ENCODE data around the gene GPSM1.
A peak's percentile ranks its signal among the peaks of the same experiment; 100 is the strongest.

GPSM1 gene

DNA sequence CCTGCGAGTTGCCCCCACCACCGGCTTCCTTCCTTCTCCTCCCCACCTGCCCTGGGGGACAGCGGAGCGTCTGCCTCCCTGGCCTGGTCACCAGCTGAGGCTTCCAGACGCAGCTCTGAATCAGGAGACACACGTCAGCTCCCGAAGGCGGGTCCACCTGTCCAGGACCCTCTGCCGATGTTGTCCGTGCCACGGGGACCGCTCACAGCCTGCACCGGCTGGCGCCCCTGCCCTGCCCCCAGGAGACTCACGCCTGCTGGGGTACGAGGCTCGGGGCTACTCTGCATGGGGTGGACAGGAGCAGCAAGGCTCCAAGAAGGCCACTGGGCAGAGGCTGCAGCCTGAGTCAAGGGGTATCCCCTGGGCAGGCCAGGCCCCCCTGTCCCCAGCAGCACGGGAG is 21.5 kb upstream of the GPSM1 start:
- DNase-seq, result no peak

DNA sequence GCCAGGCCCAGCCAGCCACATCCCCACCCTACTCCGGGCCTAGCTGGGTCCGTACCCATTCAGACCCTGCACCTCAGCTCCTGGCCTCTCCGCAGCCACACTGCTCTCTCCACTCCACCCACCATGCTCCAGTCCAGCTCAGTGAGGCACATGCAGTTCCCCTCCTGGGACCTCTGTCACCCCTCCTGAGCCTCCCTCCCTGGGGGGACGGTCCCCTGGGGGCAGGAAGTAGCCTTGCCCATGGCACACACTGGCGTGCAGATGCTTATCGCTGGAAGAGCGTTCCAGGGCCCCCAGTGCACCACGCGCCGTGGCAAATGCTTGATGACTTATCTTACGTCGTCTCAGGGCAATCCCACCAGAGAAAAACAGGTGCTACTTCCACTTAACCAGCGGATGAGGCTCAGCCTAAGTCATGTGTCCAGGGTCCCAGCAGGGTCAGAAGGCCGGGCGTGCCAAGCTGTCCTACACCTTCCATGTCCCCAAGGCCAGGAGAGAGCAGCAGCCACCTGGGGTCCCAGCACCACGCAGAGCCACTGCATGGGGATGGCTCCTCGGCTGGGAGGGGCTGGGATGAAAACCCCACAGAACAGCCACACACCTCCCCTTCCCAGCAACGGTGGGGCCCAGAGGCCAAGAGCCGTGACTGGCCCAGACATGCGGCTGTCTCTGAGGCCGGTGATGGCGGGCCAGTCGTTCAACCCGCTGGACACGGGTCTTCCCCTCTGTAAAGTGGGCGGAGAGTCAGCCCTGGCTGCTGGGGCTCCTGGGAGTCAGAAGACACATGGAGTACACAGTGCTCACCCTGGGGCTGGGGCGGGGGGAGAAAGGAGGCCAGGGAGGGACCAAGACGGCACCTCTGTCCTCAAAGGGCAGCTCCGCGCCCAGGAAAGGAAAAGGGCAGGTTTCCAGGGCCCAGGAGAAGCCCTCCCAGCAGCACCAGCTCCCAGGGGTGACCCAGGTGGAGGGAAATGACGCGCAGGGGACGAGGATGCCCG is 20.8 kb upstream of the GPSM1 start:
- DNase-seq, result no peak

DNA sequence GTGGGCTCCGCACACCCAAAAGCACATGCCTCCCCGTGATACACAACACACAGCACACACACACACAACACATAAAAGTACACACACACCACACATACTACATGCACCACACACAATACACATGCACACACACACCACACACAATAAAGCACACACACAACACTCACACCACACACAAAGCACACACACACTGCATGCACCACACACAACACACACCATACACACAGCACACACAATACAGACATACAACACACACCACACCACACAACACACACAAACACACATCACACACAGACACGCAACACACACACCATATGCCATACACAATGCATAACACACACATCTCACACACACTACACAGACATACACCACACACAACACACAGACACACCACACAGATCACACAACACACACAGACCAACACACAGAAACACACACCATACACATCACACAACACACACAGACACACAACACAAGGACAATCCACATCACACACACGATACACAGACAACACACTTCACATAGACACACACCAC is 20.1 kb upstream of the GPSM1 start:
- DNase-seq, result no peak

GRCh38 chr9:136308006-136308701 is 19.2 kb upstream of the GPSM1 start:
- DNase-seq, result no peak

DNA sequence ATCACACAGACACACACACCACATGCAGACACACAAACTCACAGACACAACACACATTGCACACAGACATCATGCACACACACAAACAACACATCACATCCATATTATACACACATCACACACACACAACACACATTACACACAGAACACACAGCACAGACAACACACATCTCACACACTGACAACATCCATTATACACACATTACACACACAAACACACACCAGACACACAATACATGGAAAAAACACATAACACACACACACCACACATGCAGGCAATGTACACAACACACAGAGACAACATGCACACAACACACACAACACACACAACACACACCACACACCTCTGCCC is 18.7 kb upstream of the GPSM1 start:
- no peak for DNase-seq

DNA sequence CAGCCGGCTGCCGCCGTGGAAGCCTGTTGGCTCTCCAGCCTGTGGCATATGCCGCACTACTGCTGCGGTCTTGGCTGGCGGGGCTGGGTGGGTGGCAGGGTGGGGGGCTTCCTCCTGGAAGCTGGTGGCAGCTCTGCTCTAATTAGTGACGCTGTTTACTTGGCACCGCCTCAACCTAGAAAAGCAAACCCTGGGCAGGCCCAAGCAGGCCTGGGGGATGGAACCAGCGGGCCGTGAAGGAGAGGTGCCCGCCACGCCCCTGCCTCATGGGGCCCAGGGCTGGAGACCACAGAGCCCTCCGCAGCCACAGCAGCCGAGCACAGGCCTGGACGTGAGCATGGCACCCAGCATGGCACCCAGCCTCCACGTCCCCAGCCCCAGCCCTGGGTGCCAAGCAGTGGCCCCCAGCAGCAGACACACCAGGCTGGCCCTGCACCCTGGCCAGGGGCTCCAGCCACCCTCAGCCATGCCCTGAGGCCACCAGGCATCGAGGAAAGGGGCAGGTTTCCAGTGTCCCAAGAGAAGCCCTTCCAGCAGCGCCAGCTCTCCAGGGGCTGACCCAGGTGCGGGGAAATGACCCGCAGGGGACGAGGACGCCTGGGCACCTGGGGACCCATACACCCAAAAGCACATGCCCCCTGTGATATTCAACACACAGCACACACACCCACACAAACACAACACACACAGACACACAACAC is 18.1 kb upstream of the GPSM1 start:
- DNase-seq, result peak; percentile 91

- no peak for DNase-seq
Observed at GRCh38 chr9:136309806-136310220, 17.5 kb upstream of the GPSM1 start.

DNA sequence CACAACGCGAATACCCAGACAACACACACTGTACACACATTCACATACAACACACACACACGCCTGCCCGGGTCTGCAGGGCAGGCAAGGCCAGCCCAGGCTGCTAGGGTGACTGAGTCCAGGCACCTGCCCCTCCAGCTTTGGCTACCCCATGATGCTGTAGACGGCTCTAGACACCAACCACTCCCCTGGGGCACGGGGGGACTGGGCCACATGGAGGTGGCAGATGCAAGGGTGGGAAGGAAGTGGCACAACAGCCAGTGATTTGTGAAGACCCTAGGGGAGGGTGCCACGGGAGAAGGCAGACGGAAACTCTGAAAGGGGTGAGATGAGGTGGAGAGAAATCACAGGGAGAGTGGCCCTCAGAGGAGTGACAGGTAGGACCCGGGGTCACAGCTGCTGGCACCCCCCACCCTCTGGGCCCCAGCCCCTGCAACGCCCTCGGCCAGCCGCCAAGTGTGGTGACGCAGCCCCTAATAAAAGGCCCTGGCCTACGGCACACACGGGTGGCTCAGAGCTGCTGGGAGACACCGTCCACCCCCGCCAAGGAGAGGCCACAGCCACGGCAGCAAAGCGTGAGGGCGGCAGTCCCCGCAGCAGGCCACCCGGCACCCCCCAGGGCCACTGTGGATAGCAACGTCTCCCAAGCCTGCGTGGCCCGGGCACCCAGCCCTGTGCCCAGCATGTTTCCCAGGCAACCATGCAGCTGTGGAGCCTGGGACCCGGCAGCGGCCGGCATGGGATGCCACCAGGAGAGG is 16.9 kb upstream of the GPSM1 start:
- no peak for DNase-seq

DNA sequence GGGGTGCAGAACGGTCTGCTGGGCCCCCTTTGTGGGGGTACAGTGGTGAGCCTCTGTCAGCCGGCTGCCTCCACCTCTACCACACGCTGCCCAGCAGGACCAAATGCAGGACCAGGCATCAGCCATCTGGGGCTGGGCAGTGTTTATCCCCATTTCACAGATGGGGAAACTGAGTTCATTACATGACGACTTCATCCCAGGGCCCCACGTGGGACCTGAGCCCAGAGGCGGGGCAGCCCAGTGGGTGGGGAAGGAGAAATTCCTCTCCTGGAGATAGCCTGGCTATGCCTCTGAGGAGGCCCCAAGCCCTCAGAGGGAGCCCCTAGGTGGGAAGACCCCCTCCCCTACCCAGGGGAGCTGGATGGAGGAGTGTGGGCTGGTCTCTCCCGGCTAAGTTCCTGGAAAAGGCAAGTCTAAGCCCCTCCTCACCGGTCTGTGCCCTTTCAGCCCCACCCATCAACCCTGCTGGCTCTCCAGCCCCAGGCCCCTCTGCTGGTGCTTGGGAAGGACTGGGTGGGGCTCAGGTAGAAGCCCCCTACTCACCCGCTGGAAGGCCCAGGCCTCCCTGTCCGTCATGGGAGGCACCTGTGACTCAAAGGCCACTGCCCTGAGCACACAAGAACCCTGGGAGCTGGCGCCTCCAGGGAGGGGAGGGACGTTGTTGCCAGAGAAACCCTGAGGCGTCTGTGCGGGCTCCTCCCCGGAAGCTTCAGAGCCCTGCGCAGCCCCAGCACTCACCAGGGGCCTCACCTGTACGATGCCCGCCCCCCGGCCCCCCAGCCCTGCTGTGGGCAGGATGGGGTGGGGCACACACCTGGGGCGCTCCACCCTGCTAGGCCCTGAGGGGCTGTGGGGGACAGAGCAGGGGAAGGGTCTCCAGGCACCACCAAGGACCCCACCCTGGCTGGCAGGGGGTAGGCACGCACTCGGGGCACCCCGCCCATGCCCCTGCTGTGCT is 16.0 kb upstream of the GPSM1 start:
- DNase-seq, result peak; percentile 54

GRCh38 chr9:136312009-136312375 is 15.3 kb upstream of the GPSM1 start:
- no peak for DNase-seq

- DNase-seq, result no peak
Observed at GRCh38 chr9:136312436-136312835, 14.9 kb upstream of the GPSM1 start.

DNA sequence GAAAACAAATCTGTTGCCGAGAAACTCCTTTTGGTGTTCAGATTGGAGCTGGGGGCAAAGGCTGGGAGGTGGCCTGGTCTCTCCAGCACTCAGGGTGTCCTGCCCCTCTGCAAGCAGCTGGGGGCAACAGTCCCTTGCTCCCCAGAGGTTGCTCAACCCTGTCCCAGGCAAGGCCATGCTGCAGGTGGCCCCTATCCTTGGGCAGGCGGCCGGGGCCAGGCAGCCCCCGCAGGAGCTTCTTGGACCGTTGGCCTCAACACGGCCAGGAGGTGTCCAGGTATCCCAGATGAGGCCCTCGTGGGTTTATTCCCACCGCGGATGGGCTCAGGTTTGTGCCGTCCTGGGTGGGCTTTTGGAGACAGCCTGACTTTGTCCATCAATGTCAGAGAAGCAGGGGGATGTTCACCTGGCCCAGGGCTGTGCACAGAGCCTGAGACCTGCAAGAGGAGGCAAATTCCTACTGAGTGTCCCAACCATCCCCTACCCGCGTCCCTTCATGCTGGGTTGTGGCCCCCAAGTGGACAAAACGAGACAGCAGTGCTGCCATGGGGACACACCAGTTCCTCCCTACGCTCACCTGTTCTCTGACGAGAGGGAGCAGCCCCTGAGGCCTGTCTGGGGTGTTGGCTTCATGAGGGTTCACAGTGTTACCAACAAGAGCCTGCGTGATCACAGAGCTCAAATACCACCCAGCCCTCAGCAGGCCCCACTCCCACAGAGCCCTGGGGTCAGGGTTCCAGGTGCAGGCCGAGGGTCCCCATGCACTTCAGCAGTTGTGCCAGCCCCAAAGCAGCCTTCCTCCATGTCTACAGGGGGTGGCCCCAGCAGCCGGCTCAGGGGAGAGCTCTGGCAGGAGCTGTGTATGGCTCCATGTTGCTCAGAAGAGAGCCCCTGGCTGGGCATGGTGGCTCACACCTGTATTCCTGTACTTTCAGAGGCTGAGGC is 14.0 kb upstream of the GPSM1 start:
- DNase-seq, result no peak

GRCh38 chr9:136314056-136314416 is 13.3 kb upstream of the GPSM1 start:
- no peak for DNase-seq

DNA sequence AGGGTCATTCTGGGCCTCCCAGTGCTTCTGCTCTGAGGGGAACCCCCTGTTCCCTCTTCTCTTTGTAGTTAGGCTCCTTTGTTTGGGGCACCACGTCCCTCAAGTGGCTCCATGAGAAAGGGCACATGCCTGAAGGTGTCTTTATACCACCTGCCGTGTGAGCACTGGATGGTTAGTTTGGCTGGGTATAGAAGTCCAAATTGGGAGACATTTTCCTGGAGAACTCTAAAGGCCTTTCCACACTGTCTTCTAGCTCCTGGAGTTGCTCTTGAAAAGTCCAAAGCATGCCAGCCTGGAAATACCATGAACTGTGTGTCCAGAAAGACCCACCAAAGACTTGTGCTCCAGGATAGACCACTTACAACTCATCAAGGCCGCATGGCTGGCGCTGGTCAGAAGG is 12.4 kb upstream of the GPSM1 start:
- no peak for DNase-seq

DNA sequence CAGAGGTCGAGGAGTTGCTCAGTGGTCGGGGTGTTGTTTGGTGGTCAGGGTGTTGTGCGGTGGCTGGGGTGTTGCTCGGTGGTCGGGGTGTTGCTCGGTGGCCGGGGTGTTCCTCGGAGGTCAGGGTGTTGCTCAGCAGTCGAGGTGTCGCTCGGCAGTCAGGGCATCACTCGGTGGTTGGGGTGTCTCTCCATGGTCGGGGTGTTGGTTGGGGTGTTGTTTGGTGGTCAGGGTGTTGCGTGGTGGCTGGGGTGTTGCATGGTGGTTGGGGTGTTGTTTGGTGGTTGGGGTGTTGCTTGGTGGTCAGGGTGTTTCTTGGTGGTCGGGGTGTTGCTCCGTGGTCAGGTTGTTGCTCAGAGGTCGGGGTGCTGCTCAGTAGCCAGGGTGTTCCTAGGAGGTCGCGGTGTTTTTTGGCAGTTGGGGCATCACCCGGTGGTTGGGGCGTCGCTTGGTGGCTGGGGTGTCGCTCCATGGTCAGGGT is 11.0 kb upstream of the GPSM1 start:
- DNase-seq, result no peak

DNA sequence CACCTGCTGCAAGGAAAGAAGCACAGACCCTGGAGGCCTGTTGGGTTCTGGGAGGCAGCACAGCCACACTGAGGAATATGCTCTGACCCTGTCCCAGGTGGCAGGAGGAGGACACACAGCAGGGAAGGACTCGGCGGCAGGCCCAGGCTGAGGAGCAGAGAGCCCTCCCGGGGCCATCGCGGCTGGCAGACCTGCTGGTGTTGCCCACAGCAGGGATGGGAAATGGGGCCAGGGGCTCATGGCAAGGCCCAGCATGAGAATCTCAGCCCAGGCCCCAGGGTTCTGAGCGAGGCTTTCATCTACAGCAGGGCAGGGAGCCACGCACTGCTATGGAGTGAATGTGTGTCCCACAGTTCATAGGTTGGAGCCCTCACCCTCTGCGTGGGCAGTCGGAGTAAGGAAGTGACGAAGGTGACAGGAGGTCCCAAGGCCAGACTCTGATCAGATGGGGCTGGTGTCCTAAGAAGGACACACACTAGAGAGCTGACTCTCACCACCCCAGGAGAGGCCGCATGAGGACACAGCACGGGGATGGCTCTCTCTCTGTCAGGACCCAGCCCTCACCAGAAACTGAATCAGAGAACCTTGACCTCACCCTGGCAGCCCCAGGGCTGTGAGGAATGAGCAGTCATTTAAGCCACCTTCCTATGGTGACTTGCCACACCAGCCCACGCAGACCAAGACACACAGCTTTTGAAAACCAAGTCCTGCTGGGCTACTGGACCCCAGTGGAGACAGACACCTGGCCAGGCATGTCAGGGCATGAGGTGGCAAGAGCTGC is 10.3 kb upstream of the GPSM1 start:
- no peak for DNase-seq

DNA sequence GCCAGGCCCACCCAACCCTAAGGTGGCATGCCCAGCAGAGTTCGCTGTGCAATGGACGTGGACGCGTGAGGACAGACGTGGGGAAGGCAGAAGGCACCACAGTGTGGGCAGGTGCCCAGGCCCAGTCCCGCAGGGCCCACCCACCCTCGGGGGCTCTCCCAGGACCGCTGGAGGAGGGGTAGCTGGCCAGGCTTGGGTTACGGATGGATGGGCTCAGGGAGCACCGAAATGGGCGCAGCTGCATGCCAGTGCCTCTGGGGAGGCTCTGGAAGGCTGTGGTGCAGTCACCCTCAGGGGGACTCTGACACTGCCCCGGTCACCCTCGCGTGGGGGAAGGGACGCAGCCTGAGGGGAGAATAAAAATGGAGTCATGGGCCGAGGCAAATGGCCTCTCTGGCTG is 9.6 kb upstream of the GPSM1 start:
- DNase-seq, result no peak

DNA sequence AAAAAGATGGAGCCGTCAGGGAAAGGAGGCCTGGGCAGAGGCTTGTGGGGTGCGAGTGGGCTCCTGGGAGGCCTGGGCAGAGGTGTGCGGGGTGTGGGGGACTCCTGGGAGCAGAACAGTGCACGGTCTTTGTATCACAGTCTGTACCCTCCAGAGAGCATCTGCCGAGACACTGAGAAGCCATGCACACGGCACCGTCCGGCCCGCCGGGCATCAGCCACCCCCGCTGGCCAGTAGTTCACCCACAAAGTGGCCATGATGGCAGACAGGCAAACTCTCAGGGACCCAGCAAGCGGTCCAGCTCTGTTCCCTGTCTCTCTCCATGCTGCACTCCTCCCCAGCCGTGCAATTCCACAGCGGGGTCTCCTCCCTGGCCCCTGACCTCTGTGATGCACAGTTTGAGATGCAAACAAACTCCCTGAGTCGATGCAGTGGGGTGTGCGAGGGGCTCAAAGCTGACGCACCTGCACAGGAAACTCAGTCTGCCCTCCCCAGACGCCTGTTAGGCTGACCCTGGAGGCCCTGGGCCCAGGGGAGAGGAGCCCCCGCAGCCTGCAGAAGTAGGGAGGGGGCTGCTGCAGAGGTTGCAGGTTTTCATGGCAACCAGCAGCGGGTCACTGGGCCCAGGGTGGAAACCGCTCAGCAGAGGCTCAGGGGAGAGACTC is 9.1 kb upstream of the GPSM1 start:
- DNase-seq, result no peak

DNA sequence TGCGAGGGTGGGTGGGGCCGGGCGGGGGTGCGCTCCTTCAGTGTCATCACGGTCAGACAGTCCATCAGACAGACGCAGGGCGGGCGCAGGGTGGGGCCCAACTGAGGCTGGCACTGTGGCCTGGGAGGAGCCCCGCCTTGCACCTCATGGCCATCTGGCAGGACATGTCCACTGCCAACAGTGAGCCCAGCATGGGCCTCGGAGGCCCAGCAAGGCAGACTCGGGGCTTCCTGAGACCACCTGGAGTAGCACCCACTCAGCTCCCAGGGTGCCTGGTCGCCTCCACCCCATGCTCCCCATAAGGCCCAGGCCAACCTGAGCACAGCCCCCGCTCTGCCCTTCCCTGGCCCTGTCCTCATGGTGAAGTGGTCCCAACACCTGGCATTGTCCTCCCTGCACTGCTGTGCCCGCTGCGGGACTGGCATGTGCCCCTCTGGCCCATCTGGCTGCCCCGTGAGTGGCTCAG is 8.5 kb upstream of the GPSM1 start:
- DNase-seq, result no peak
